D721Med (cell line): ENCODE data around the gene MICU1.

ENCODE experiments used
- DNase-seq: peaks from one replicate; pipeline ENCODE4 v3.0.0; 2011; ENCODE audit warnings: low spot score; ENCODE audit not compliant: insufficient read length
- FAIRE-seq: peaks from 2 replicates; lab custom pipeline; 2011; peaks lifted over from hg19 to GRCh38; lab: Jason Lieb, UNC
- TF ChIP-seq, protein P1 (sequence below): IDR thresholded peaks from 2 replicates; pipeline ENCODE4 v1.5.1; 2012; ENCODE audit warnings: mild to moderate bottlenecking, control low read depth; ENCODE audit not compliant: insufficient read depth; ENCODE audit errors: missing control alignments

Gene MICU1

DNA sequence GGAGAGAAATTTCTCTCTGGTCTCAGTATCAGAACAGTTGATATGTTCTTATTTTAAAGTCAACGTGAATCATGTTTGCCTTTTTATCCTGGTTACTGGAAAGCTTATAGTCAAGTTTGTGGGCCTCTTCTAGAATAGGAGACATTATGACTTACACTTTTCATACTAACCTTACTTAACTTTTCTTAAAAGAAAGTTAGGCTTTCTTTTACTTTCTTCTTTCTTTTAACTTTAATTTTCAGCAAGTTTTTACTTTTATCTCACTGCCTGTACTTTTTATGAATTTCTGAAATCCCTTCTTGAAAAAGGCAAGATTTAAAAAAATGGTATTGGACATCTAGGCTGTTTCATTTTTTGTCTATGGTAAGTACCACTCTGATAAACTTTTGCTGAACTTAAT lies 195.9 kb downstream of the MICU1 start:
- FAIRE-seq (no peak), DNase-seq (no peak)
- TF ChIP-seq, protein P1, sequence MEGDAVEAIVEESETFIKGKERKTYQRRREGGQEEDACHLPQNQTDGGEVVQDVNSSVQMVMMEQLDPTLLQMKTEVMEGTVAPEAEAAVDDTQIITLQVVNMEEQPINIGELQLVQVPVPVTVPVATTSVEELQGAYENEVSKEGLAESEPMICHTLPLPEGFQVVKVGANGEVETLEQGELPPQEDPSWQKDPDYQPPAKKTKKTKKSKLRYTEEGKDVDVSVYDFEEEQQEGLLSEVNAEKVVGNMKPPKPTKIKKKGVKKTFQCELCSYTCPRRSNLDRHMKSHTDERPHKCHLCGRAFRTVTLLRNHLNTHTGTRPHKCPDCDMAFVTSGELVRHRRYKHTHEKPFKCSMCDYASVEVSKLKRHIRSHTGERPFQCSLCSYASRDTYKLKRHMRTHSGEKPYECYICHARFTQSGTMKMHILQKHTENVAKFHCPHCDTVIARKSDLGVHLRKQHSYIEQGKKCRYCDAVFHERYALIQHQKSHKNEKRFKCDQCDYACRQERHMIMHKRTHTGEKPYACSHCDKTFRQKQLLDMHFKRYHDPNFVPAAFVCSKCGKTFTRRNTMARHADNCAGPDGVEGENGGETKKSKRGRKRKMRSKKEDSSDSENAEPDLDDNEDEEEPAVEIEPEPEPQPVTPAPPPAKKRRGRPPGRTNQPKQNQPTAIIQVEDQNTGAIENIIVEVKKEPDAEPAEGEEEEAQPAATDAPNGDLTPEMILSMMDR = no peak

DNA sequence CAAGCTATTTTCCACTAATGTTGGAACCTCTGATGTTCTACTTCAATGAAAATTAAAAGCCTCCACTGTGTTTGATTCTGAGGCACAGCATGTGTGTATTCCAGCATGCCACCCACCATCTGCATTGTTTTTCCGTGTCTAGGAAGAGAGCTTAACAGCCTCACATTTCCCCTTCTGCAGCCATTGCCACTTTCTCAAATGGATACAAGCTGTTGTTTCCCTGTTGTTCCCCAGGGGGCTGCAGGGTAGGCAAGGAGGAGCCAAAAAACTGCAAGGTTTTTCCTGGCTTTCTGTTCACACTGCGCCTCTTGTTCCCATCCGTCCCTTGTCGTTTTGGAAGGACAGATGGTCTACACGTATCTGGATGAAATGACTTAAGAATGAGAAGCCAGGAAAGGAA lies 198.9 kb downstream of the MICU1 start:
- FAIRE-seq = no peak
- DNase-seq = no peak
- TF ChIP-seq, protein P1 = no peak

DNA sequence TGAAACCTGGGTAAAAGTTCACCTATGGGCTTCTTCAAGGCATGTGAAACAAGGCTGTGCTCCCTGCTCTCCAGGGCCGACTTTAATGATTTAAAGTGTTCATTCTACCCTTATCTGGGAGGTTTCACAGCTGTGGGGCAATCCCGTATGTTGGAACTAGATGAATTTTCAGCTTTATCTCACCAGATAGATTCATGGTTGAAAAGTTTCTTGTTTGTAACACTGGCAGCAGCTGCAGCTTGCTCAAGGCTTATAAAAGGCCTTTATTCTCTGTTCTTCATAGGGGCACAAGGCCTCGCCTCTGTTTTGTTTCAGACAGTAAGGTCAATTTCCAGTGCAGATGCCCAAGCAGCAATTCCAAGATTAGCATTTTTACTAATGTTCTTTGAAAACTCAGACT lies 200.7 kb downstream of the MICU1 start:
- TF ChIP-seq, protein P1 = no peak
- FAIRE-seq (no peak), DNase-seq (no peak)

GRCh38 chr10:72424561-72424960 lies 201.3 kb downstream of the MICU1 start:
- TF ChIP-seq, protein P1 = no peak
- DNase-seq (no peak), FAIRE-seq (no peak)

GRCh38 chr10:72423426-72423825 lies 202.5 kb downstream of the MICU1 start:
- FAIRE-seq (no peak), DNase-seq (no peak)
- TF ChIP-seq, protein P1 = no peak

DNA sequence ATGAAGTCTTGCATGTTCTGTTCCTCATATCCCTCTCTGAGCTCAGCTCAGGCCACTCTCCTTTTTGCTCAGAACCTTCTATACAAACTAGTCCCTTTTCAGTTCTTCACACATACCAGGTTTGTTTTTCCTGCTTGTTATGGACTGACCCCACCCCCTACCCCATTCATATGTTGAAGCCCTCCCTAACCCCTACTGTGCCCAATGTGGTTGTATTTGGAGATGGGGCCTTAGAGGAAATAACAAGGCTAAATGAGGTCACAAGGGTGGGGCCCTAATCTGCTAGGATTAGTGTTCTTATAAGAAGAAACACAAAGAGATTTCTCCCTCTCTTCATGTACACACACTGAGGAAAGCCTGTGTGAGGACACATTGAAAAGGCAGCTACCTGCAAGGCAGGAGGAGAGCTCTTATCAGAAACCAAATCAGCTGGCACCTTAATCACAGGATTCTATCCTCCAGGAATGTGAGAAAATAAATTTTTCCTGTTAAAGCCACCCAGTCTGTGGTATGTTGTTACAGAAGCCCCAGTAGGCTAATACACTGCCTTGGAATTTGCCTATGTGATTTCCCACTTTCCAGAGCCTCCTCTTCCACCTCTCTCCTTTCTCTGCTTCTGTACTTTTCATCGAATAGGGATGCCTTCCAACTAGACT lies 203.9 kb downstream of the MICU1 start:
- TF ChIP-seq, protein P1 = no peak
- no peak for FAIRE-seq
- no peak for DNase-seq

DNA sequence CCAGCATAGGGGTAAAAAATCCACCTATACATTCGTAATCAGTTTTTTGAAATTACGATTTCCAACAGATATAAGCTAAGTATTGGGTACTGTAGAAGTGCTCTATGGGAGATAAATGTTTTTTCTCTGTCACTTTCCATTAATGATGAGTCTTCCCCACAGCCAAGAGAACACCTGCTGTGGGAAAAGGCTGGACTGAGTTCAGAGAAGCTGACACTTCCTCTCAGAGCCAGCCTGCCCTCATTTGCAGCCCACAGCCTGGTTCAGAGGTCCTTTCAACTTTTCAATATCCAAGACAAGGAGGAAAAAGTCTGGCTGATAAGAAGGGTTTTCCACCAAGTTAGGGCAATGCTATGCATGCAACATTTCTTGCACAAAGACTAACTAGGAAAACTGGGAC lies 206.6 kb downstream of the MICU1 start:
- TF ChIP-seq, protein P1 = no peak
- FAIRE-seq = no peak
- DNase-seq = no peak
